Measurements from ENCODE around the gene GZMM. TPM values are rescaled to one million over a fixed set of nuclear protein-coding genes. Genes with fewer than 3 reads are reported as not detected.

The GZMM gene
- total RNA-seq, 4 donors from 2014 or later, result 0.49 TPM; not detected in 3

GRCh38 chr19:548886-549830 lies 5.3 kb downstream of the GZMM start:
- H3K27ac ChIP-seq, result no peak overlapping the region
- ATAC-seq, result no peak
- H3K9me3 ChIP-seq, result no peaks in the 10 kb centered on the region
- TF ChIP-seq POLR2A (IDR thresholded peaks at IDR 0.05) (no peak), CTCF (IDR thresholded peaks at IDR 0.05 in 4 of 5, conservative IDR thresholded peaks at IDR 0.05 in 1 of 5) (no peak)
- in situ Hi-C loops (cut with MboI; ENCODE audit: low sequenced_read_pairs in 4 of 4) (no loop called here), intact Hi-C loops (cut with DNase I; ENCODE audit: low total_unique reads) (no loop called here)
- H3K4me3 ChIP-seq, result no peak overlapping the region
- no peaks in the 10 kb centered on the region for H3K4me1 ChIP-seq
- peaks cover 0 to 5% (median 0%) of the 10 kb centered on the region in 3 donors for H3K27me3 ChIP-seq
- no peaks in the 10 kb centered on the region for H3K36me3 ChIP-seq
- no peak for DNase-seq

DNA sequence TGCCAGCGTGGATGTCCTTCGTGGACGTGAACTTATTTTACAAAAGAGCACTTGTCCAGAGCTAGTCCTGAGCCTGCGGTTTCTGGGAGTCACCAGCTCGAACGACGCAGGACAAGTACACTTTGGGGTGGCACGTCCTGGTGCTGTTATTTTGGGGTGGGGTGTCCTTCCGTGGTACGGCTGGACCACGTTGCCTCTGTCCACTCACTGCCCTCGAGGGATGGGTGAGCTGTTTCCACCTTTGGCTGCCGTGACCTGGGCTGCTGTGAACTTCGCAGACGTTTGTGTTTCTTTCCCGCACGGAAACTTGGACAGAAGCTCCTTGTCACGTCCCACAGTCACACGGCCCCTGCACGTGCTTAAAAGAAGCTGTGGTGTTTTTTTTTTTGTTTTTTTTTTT lies 11.0 kb downstream of the GZMM start:
- no peak overlapping the region for H3K27ac ChIP-seq
- TF ChIP-seq POLR2A (IDR thresholded peaks at IDR 0.05) (no peak), CTCF (IDR thresholded peaks at IDR 0.05 in 4 of 5, conservative IDR thresholded peaks at IDR 0.05 in 1 of 5) (no peak)
- peaks cover 0 to 6% of the 10 kb centered on the region in 2 donors for H3K4me1 ChIP-seq
- no peak overlapping the region for H3K4me3 ChIP-seq
- H3K36me3 ChIP-seq, result no peaks in the 10 kb centered on the region
- no peaks in the 10 kb centered on the region for H3K9me3 ChIP-seq
- peak in 1 of 2 donors; percentile 6 for DNase-seq
- in situ Hi-C loops (cut with MboI; ENCODE audit: low sequenced_read_pairs in 4 of 4) (no loop called here), intact Hi-C loops (cut with DNase I; ENCODE audit: low total_unique reads) (no loop called here)
- peaks cover 0 to 4% (median 3%) of the 10 kb centered on the region in 3 donors for H3K27me3 ChIP-seq
- ATAC-seq, result peak in 1 of 2 donors; percentile 22

DNA sequence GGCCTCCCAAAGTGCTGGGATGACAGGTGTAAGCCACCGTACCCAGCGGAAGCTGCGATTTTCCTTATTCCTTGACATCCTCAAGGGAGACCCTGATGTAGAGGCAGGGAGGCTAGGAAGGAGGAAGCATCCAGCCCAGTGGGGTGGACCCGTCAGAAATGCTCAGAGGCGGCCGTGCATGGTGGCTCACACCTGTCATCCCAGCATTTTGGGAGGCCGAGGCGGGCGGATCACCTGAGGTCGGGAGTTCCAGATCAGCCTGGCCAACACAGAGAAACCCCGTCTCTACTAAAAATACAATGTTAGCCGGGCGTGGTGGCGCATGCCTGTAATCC lies 11.6 kb downstream of the GZMM start:
- Histone ChIP-seq H3K27me3 (peaks cover 0 to 4% (median 3%) of the 10 kb centered on the region in 3 donors), H3K27ac (peak overlapping the region in 1 of 4 donors; percentile 53)

DNA sequence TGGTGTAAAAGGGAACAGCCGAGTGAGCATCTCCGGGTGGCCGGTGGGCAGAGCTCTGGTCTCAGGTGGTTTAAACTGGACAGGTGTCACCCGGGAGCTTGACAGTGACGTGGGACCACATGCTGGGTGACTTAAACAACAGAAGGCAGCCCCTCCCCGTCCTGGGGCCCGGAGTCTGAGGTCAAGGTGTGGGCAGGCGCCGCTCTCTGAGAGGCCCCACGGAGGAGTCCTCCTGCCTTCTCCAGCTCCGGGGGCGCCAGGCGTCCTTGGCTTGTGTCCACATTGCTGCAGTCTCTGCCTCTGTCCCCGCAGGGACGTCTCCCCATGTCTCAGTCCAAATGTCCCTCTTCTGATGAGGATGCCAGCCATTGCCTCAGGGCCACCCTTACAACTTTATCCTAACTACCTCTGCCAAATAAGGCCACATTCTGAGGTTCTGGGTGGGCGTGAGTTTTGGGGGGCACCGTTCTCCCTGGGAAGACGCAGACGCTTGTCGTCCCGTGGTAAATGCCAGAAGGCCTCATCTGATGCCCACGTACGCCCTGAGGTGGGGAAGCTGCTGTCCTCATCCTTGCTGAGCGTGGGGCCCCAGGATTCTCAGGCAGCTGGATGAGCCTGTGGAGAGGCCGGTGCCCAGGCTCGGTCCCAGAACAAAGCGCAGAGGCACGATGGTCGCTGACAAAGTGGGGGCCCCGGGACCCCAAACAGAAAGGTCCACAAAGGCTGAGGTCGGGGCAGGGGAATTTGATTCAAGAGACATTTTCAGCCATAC lies 12.9 kb downstream of the GZMM start:
- Histone ChIP-seq H3K9me3 (no peaks in the 10 kb centered on the region), H3K27ac (peak overlapping the region in 3 of 4 donors; percentile 25 to 60 (median 52)), H3K4me3 (no peak overlapping the region), H3K4me1 (peaks cover 0 to 6% of the 10 kb centered on the region in 2 donors), H3K36me3 (no peaks in the 10 kb centered on the region), H3K27me3 (peaks cover 0 to 4% (median 3%) of the 10 kb centered on the region in 3 donors)
- intact Hi-C loops (cut with DNase I; ENCODE audit: low total_unique reads) (no loop called here), in situ Hi-C loops (cut with MboI; ENCODE audit: low sequenced_read_pairs in 4 of 4) (no loop called here)
- TF ChIP-seq POLR2A (IDR thresholded peaks at IDR 0.05) (no peak), CTCF (IDR thresholded peaks at IDR 0.05 in 4 of 5, conservative IDR thresholded peaks at IDR 0.05 in 1 of 5) (no peak)
- peak in 1 of 2 donors; percentile 6 for DNase-seq
- ATAC-seq, result no peak

More for the DNA sequence above, 11.6 kb downstream of the GZMM start:
- in situ Hi-C loops (cut with MboI; ENCODE audit: low sequenced_read_pairs in 4 of 4) (no loop called here), intact Hi-C loops (cut with DNase I; ENCODE audit: low total_unique reads) (no loop called here)
- no peaks in the 10 kb centered on the region for H3K36me3 ChIP-seq
- H3K4me1 ChIP-seq, result peaks cover 0 to 6% of the 10 kb centered on the region in 2 donors
- H3K9me3 ChIP-seq, result no peaks in the 10 kb centered on the region
- TF ChIP-seq CTCF (IDR thresholded peaks at IDR 0.05 in 4 of 5, conservative IDR thresholded peaks at IDR 0.05 in 1 of 5) (no peak), POLR2A (IDR thresholded peaks at IDR 0.05) (no peak)
- DNase-seq, result no peak
- ATAC-seq, result no peak
- H3K4me3 ChIP-seq, result no peak overlapping the region

Data from gastrocnemius medialis (tissue), 4 donors.